Fibroblast of upper back skin (primary cell): ENCODE measurements around the gene MAD1L1.

Experiments
- DNase-seq: peaks from one replicate; pipeline ENCODE4 v3.0.0-alpha.2; 2013

The MAD1L1 gene

DNA sequence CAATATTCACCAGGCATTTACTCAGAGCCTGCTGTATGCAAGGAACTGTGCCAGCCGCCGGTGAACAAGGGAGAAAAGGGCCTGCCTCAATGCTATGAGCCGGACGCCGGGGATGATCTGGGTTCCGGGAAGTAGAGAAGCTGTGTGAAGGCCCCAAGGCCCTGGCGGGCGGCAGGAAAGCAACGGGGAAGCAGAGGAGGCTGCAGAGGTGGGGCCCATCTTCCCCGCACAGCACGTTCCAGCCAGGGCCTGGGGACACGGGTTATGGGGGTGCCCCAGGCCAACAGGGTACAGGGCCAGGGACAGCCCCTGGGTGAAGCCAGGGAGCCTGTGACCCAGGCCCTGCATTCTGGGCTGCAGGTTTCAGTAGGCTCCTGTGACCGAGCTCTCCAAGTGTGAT lies 179.3 kb downstream of the MAD1L1 start:
- DNase-seq, result no peak

- no peak for DNase-seq
Observed at GRCh38 chr7:2052657-2053048, 180.1 kb downstream of the MAD1L1 start.

- no peak for DNase-seq
Observed at GRCh38 chr7:2051707-2052656, 180.8 kb downstream of the MAD1L1 start.

DNA sequence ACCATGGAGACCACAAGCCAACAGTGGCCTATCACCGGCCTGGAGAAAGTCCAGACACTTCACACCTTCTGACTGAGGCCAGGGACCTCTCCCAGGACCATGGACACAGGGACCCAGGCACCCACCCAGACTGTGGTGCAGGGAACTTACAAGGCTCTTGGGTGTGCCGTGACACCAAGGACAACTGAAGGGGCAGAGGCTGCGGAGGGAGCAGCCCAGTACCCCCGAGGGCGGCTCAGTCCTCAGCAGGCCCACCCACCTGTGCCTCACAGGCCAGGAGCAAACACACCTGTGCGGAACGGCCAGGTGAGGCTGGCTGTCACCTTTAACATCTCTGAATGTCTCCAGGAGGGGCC lies 182.3 kb downstream of the MAD1L1 start:
- no peak for DNase-seq

- DNase-seq, result no peak
Observed at GRCh38 chr7:2049782-2050510, 182.8 kb downstream of the MAD1L1 start.

GRCh38 chr7:2049111-2049781 lies 183.5 kb downstream of the MAD1L1 start:
- DNase-seq, result no peak

DNA sequence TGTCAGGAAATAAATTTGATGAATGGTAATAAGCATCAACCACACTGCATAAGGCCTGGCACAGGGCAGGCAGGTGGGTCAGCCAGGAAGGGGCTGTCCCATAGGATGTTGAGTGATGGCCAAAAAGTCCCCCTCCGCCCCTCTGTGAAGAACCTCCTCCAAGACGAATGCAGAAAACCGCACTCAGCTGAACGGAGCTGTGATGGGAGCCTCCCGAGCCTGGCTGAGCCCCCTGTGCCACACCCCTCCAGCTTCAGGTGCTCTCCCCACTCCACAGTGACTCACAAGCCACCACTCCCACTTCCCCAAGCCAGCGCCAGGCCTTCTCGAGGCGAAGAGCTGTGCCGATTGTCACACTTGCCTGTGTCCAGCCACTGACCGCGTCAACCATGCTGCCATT lies 184.2 kb downstream of the MAD1L1 start:
- DNase-seq, result no peak

- no peak for DNase-seq
Observed at GRCh38 chr7:2048006-2048405, 184.7 kb downstream of the MAD1L1 start.

DNA sequence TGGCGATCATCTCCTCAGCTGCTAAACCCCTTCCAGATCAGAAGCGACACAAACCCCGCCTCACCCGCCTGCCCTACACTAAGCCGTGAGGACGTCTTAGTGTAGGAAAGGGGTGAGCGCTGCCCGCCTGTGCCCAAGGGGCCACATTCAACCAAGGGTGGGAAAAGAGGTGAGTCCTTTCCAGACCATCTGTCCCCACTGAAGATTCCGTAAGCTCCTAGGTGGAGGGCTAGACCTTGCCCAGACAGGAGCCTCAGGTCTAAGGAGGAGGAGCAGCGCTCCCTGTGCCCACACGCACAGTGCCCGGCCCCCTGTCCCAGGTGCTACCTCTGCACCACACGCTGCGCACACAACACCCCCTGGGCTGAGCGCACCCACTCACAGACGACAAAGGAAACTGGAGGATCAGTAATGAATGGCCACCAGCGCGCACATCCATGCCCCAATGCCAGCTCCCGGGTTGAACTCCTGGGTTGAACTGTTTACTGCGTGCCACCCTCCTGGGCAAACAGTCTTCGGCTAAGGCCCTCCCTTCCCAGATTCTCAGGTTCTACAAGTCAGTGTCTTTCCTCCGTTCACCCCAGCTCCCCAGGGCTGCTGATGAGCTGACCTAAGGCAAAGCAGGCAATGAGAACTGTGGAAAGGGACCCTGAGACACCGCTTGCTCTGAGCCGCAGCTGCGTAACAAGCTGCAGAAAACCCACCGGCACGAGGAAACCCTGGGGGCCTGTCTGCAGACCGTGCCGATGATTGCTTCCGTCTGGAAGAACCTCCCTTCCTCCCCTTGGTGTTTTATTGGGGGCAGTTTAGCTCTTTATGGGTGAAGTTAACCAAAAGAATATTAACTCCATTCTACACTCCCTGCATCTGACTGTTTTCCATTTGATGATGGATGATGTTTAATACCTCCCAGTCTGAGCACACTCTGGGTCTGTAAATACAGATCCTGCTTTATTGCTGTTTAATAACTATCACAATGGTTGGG lies 185.9 kb downstream of the MAD1L1 start:
- no peak for DNase-seq

DNA sequence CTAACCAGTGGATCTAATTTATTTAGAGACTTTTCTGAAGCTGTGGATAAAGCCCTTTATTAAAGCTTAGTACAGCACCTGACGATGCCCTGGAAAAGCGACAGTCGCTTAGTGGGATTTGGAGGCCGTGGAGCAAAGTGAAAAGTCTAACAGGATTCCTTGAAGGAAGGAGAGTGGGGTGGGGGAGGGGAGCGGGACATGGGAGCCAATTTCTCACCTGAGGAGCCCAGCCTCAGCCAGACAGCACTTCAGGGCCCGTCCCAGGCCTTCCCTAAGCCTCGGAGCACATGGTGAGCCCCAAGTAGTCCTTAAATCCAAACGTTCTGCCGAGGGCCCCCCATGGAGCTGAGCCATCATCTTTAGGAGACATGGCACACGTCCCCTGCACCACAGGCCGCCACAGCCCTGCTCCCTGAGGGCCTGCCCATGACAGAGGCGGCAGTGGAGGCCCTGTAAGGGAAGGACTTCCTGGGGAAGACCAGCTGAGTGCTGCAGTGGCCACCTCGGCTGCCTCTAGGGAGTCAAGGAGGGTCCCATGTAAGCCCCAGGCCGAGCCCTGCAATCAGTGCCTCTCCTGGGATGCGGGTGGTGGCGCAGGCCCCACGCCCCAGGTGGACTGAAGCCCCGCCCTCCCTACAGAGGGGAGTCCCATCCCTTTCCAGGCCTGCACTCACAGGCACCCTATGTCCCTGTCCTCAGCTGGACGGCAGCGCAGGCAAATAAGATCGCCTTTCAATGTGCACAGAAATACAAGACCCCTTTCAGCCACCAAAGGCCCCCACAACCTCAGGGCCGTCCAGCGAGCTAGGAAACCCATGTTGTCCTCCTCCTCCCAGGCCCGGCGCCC lies 187.0 kb downstream of the MAD1L1 start:
- no peak for DNase-seq

DNA sequence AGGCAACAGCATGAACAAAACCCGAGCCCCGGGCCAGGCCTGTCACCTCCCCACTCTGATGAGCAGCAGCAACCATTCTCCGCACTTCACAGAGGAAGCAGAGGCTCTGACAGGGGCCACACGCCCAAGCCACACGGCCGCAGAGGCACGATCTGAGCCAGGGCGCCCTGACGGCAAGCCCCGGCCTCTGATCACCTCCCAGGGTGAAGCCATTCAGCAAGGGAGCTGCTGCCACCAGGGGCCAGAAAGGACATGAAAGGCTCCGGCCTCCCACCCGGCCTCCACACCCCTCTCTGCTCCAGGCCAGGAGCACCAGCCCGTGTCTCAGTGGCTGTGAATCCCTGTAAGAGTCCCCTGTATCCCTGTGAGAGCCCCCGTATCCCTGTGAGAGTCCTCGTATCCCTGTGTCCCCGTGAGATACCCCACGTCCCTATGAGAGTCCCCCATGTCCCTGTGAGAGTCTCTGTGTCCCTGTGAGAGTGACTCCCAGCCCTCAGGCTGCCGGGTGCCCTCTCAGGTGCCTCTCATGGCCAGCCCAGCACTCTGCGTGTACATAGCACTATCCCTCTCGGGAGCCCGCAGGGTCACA lies 187.8 kb downstream of the MAD1L1 start:
- no peak for DNase-seq

- DNase-seq, result no peak
Observed at GRCh38 chr7:2044311-2044882, 188.3 kb downstream of the MAD1L1 start.

DNA sequence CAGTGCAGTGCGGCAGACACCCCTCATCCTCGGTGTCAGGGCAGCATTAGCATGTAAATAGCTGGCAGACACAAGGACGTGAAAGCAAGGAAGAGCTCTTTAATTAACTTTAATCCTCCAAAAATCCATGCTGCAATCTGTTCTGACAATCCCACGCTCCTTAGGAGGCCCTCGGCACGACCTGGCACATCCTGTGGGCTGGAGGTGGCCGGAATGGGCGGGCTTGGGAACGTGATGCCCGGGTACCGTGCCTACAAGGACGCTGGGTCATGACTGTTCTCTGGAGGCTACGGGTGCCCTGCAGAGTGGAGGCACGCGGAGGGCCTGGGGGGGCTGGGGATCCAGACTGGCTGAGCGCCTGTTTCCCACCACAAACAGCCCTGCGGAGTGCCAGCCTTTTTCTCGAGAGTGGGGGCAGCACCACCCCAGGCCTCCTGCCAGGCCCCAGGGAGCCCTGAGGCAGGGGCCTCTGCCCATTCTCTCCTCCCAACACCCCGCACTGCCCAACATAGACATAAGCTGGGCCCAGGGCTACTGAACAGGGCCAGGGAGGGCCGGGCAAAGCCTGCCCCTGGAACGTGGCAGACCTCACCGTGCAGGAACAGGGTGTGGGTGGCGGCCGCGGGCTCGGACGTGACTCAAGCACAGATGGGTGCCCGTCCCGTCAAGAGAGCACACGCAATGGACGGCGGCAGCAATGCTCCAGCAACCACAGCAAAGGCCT lies 189.3 kb downstream of the MAD1L1 start:
- DNase-seq, result no peak

- DNase-seq, result no peak
Observed at GRCh38 chr7:2042650-2043049, 190.1 kb downstream of the MAD1L1 start.

GRCh38 chr7:2041496-2042367 lies 191.0 kb downstream of the MAD1L1 start:
- DNase-seq, result no peak

GRCh38 chr7:2040893-2041270 lies 191.9 kb downstream of the MAD1L1 start:
- no peak for DNase-seq

DNA sequence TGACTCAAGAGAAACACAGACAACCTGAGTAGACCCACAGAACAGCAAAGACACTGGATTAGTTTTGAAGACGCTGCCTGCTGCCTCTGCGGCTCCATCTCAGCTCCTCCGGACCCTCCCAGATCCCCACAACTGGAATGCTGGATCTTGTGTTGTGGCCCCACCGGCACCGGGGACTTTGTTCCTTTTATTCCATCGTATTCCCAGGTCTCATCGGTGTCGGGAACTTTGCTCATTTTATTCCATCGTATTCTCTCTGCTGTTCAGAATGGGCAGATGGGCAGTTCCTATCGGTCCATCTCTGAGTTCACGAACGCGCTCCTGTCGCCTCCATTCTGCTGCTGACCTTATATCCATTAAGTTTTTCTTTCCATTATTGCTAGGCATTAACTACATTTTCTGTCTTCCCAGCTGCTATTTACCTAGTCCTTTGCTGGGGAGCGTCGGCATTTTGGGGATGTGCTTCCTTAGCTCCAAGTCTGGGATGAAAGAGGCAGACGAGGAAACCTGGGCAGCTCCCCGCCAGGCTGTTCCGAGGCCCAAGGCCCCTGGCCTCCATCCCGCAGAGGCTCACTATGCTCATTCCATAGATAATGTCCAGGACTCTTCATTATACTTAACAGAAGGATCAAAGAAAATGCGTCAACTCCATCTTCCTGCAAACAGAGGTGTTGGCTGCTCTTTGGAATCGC lies 192.4 kb downstream of the MAD1L1 start:
- no peak for DNase-seq
